Epithelial cell of proximal tubule (primary cell): ENCODE results near the gene SLC25A41. TPM values are rescaled to one million over a fixed set of nuclear protein-coding genes. Genes with fewer than 3 reads are reported as not detected.

ENCODE experiments used
- DNase-seq: peaks from one replicate; pipeline ENCODE4 v3.0.0-alpha.2; 2011; ENCODE audit warnings: low read depth
- H3K4me3 ChIP-seq: 2 replicates; pipeline ENCODE4 v1.5.1; 2011; ENCODE audit warnings: low read depth, mild to moderate bottlenecking, low read length
- CTCF ChIP-seq: conservative IDR thresholded peaks from 2 replicates; pipeline ENCODE4 v1.5.1; 2012; ENCODE audit warnings: low read depth, mild to moderate bottlenecking, low read length
- total RNA-seq: library from RNA; depleted of rRNA; stranded (reverse); fragments of >200 nt; gene quantifications from 2 replicates; pipeline ENCODE4 v1.2.3, GENCODE V29; 2015

Gene SLC25A41
- total RNA-seq, 1 donor from 2014 or later: 0.23 TPM

GRCh38 chr19:6464070-6464873 is 30.7 kb upstream of the SLC25A41 start, which contains the start of gene CRB3:
CRB3 (plus strand) TSS chr19:6464271; CDS start chr19:6464702, 431 bp downstream.
- no peak for TF ChIP-seq CTCF
- H3K4me3 ChIP-seq: peak within 1 kb of the TSS; percentile 92
- DNase-seq: no peak

- H3K4me3 ChIP-seq: peak overlapping the region; percentile 83
- peak; percentile 67 for TF ChIP-seq CTCF
- DNase-seq: peak; percentile 86
Observed at GRCh38 chr19:6460099-6460884, 26.7 kb upstream of the SLC25A41 start.

GRCh38 chr19:6459262-6460098 is 25.9 kb upstream of the SLC25A41 start, which contains the start of gene SLC25A23:
SLC25A23 (minus strand) TSS chr19:6459792; CDS start chr19:6459628, 164 bp downstream.
- peak within 1 kb of the TSS; percentile 83 for H3K4me3 ChIP-seq
- TF ChIP-seq CTCF: no peak
- peak; percentile 18 for DNase-seq

- TF ChIP-seq CTCF: no peak
- no peak for DNase-seq
- H3K4me3 ChIP-seq: peak overlapping the region; percentile 83
Observed at GRCh38 chr19:6458695-6459261, 25.2 kb upstream of the SLC25A41 start.

GRCh38 chr19:6457958-6458694 is 24.6 kb upstream of the SLC25A41 start:
- peak overlapping the region; percentile 83 for H3K4me3 ChIP-seq
- TF ChIP-seq CTCF: no peak
- DNase-seq: no peak
